Measurements from ENCODE around the gene DHX40.
"Not testable (repeated sequence)": the region's sequence is repeated elsewhere in the genome, so short reads cannot be mapped to it uniquely, and the experiment has no call there.

The DHX40 gene

GRCh38 chr17:59565171-59565958 lies at the start of gene DHX40:
Gene DHX40 (plus strand): TSS chr17:59565610. CDS start chr17:59565672, 62 bp downstream.
- DNase-seq, result peak; percentile 77

GRCh38 chr17:59516451-59516850 lies 49.0 kb upstream of the DHX40 start:
- no peak for DNase-seq

GRCh38 chr17:59519132-59519531 lies 46.3 kb upstream of the DHX40 start:
- no peak for DNase-seq

DNA sequence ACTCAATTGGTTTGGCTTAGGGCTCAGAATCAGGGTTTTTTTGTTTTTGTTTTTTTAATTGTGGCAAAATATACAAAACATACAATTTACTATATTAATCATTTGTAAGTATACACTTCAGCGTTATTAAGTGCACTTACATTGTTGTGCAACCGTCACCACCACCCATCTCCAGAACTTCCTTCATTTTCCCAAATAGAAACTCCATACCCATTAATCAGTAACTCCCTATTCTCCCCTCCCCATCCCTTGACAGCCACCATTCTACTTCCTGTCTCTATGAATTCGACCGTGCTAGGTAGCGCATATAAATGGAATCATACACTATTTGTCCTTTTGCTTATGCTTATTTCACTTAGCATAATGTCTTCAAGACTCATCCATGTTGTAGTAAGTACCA lies 45.2 kb upstream of the DHX40 start:
- no peak for DNase-seq

DNA sequence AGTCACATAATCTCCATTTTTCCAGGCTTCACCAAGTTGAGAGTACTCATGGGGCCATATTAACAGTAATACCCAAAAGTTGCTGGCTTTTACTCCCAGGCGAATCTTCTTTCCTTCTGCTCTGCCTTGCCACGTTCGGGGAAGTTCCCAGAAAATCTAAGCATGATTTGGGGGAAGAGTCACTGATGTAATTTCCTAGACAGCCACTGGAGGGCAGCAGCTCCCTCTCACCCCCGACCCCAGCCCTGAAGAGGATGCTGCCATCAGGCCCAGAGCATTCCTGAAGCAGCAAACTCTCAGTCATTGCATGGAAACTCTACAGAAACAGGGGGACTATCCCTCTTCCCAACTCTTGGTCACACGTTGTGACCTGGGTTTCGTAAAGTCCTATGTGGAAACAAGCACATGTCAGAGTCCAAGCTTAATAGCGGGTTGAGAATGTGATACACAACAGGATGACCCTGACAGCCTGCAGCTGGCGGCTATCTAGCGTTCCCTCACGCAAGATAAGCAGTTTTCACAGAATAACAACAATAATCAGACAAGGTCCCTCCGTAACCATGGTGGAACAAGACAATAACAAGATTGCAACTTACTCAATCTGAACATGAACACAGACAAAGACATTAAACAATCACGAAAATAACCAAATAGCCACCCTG lies 43.8 kb upstream of the DHX40 start:
- peak; percentile 30 for DNase-seq

DNA sequence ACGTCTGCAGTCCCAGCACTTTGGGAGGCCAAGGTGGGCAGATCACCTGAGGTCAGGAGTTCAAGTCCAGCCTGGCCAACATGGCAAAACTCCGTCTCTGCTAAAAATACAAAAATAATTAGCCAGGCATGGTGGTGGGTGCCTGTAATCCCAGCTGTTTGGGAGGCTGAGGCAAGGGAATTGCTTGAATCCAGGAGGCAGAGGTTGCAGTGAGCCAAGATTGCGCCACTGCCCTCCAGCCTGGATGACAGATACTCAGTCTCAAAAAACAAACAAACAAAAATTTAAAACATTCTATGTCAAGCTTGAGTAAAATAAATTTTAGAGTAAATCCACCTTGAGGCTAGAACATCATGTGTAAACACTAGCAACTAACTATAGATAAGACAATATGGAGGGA lies 40.5 kb upstream of the DHX40 start:
- DNase-seq, result not testable (repeated sequence)

DNA sequence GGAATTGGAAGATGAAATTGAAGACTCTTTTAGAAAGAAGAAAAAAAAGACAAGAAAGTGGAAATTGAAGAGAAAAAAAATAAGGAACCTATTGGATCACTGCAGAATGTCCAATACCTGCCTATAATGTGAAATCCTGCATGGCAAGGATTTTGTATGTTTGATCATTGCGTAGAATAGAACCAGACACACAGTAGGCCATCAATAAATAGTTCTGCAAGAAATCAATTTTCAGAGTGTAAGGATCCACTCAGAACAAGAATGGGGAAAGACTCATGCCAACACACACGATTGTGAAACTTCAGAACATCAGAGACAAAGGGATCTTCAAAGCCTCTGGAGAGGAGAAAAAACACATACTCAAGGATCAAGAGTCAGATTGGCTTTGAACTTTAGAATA lies 39.7 kb upstream of the DHX40 start:
- no peak for DNase-seq

GRCh38 chr17:59526451-59526850 lies 39.0 kb upstream of the DHX40 start:
- no peak for DNase-seq

- no peak for DNase-seq
Observed at GRCh38 chr17:59527325-59527917, 38.0 kb upstream of the DHX40 start.

DNA sequence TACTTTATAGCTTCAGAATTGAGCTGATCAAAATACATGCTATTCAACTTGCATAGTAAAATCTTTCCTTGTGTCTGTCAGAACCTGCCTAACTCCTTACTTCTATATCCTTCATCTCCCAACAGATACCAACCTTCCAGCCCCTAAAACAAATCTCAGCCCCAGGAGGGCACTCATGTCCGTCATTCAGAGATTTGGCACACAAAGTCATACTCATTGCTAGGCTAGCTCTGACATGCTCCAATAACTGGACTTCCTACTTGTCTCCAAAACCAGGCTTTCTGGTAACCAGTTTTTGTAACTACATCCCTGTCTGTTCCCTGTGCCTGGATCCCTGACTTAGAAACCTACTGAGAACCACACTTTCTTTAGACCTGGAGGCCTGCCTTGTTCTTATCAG lies 37.5 kb upstream of the DHX40 start:
- DNase-seq, result no peak

DNA sequence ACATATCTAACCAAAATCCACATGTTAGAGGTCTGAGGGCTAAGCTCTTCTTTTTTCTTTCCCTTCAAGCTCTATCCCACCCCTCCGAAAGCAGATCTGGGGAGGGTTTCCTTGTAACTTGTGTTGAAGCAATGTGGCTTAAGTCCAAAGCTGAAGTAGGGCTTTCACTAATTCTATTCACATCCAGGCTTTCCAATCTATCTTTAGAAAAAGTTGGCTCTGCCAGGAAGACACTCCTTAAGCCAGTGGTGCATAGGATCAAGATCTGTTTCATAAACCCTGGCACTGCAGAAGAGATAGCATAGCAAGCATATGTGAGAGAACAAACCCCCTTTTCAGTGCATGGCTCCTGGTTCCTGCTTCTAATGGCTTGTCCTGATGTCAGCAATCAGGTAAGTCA lies 34.9 kb upstream of the DHX40 start:
- no peak for DNase-seq

DNA sequence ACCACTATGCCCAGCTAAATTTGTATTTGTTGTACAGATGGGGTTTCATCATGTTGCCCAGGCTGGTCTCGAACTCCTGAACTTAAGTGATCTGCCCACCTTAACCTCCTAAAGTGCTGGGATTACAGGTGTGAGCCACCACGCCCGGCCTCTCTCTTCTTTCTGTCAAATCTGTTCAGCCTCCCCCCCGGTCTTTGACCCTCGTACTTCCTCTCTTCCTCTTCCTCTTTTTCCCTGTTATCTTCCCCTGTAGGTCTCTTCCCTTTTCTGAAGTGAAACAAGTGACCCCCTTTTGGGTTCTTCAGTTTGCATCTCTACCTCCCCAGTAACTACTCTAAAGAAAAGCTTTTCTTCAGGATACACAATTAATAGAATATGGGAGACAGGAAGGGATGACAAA lies 31.7 kb upstream of the DHX40 start:
- no peak for DNase-seq

DNA sequence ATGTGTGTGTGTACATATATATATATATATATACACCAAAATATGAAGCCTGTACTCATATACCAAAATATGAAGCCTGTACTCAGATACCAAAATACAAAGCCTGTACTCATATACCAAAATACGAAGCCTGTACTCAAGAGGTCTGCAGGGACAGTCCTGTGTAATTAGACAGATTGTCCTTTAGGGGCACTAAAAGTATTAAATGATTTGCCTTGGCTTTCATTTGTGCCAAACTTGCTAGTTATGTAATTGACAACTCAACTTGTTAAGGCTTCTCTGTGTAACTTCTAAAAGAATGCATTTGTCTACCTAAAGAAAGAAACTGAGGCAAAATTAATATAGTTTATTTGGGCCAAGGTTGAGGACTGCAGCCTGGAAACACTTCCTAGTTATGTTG lies 30.8 kb upstream of the DHX40 start:
- no peak for DNase-seq

GRCh38 chr17:59538195-59538909 lies 27.1 kb upstream of the DHX40 start:
- DNase-seq, result no peak

DNA sequence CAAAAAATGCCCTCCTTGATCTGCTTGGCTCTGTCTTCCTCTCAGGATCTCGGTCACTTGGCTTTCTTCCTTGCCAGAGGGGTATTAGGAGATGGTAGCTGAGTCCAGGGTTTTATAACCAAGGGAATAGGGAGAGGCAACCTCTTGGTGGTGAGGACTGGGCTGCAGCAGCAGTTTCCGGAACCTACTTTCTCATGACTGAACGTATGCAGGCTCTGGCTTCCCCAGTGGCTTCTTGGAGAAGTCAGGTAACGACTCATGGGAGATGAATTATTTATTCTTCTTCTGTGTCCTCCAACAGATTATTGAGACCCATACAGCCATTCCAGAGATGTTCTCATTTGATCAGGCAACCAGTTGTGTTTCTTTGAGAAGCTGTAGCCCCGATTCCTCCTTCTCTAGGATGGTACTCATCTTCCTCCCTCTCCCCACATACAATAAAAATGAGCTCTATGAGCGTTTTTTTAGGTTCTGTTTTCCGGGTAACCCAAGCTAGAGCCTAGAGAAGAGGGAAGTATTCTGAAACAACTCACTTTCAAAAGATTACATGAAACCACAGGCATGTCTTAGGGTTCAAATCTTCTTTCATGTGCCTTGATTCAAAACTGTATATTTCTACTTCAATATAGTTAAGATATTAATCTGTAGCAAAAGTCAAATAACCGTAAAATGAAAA lies 22.3 kb upstream of the DHX40 start:
- DNase-seq, result no peak

DNA sequence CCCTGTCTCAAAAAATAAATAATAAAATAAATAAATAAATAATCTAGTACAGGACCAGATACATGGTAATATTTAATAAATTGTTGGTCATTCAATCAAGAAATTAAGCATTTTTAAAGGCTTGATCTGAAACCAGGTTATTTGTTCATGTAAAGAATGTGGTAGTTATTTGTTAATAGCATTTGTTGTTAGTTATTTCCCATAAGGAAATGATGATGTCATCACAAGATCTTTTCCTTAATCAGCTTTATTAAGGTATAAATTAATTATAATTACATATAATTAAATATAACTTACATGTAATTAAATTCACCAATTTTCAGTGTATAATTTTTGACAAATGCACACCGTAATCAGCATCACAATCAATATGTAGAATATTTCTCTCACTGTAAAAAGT lies 19.5 kb upstream of the DHX40 start:
- DNase-seq, result no peak

DNA sequence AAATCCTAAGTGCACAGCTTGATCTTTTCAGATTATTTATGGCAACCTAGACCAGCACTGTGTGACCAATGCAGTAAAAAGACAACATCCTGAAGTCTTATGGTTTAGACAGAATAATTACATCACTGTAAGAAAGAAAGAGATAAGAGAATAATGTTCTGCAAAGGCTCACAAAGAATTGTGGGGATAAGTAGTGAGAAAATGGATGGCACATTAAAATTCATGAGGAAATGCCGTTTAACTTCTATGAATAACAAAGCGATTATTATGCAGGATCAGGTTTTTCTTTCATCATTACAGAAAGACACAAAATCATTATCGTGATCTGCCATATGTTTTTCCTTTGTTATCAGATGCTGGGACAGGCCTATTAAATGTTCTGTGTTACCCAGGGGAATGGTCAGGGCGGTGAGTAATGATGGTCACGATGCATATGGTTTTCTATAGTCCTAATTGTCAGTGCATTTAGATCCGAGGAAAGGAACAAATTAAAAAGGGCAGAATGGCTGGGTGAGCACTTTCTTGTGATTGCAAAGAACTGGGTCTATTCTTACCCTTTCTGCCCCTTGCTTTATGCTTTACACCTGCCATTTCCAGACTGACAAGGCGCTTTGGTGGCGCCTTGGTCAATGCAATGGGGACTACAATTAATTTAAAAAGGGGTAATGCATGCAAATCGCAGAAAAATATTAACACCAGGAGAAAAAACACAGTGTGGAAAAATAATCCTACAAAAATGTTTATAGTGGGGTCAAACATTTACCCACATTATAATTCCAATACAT lies 18.1 kb upstream of the DHX40 start:
- no peak for DNase-seq

GRCh38 chr17:59548985-59549384 lies 16.4 kb upstream of the DHX40 start:
- DNase-seq, result not testable (repeated sequence)

DNA sequence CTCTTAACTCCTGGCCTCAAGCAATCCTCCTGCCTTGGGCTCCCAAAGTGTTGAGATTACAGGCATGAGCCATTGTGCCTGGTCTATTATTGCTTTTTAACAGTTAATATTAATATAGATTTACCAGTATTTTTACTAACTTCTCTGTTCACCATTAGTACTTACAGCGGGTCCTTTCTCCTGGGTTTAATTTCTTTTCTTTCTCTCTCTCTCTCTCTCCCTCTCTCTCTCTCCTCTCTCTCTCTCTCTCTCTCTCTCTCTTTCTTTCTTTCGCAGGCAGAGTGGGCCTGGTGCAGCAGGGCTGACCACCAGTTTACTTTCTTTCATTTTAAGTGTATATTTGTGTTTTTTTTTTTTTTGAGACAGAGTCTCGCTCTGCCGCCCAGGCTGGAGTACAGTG lies 14.7 kb upstream of the DHX40 start:
- DNase-seq, result no peak

GRCh38 chr17:59558039-59558438 lies 7.4 kb upstream of the DHX40 start:
- DNase-seq, result no peak

DNA sequence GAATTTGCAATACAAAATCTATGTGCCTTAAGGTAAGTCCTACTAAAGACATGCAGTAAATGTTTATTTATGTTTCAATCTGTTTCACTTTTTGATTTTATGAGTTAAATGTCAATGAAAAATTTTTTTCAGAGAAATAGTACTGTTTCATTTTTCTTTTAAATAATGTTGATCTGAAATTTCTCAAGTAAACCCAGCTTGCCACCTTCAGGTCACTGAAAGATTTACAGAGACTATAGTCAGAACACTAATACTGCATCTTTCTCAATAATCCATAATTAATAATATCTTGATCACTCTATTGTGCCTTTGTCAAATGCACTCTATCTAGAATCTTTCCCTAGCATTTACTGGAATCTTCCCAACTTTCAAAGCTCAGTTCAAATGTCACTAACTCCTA lies 6.5 kb upstream of the DHX40 start:
- no peak for DNase-seq

GRCh38 chr17:59561042-59561441 lies 4.4 kb upstream of the DHX40 start:
- DNase-seq, result no peak

Measured in NCI-H1048 (cell line).